Pons (tissue), 1 donor: ENCODE results near the gene IPO4.

ENCODE experiments used
- DNase-seq: peaks from one replicate; pipeline ENCODE4 v3.0.0-alpha.2; 2016; ENCODE audit warnings: low spot score

The IPO4 gene

GRCh38 chr14:24177041-24177825 is 11.4 kb downstream of the IPO4 start:
- DNase-seq, result no peak

GRCh38 chr14:24176599-24176998 is 12.0 kb downstream of the IPO4 start:
- no peak for DNase-seq

GRCh38 chr14:24172871-24173281 is 15.7 kb downstream of the IPO4 start:
- DNase-seq, result no peak

- DNase-seq, result no peak
These were observed 16.3 kb downstream of the IPO4 start for GRCh38 chr14:24172261-24172860.

- DNase-seq, result peak; percentile 94
These were observed 17.0 kb downstream of the IPO4 start, which contains the start of gene REC8 for GRCh38 chr14:24171422-24172260. TSS of gene REC8 (plus strand) at chr14:24172080. CDS start at chr14:24172553, 473 bp downstream.

- no peak for DNase-seq
These were observed 21.0 kb downstream of the IPO4 start for GRCh38 chr14:24167469-24168114.

- DNase-seq, result no peak
These were observed 22.8 kb downstream of the IPO4 start for GRCh38 chr14:24165785-24166184.

- DNase-seq, result no peak
These were observed 24.1 kb downstream of the IPO4 start for GRCh38 chr14:24164518-24164991.

- DNase-seq, result no peak
These were observed 26.5 kb downstream of the IPO4 start for GRCh38 chr14:24162093-24162492.

GRCh38 chr14:24160850-24161804 is 27.5 kb downstream of the IPO4 start, which contains the start of gene IRF9:
TSS of gene IRF9 (plus strand) at chr14:24161265. CDS start at chr14:24162145, 880 bp downstream.
- DNase-seq, result peak; percentile 96

- no peak for DNase-seq
These were observed 28.1 kb downstream of the IPO4 start for GRCh38 chr14:24160499-24160849.

GRCh38 chr14:24159777-24160498 is 28.7 kb downstream of the IPO4 start:
- no peak for DNase-seq

- no peak for DNase-seq
These were observed 31.3 kb downstream of the IPO4 start for GRCh38 chr14:24157331-24157730.

GRCh38 chr14:24156840-24157239 is 31.8 kb downstream of the IPO4 start:
- no peak for DNase-seq

- DNase-seq, result no peak
These were observed 33.5 kb downstream of the IPO4 start for GRCh38 chr14:24155100-24155499.

GRCh38 chr14:24151404-24152080 is 37.1 kb downstream of the IPO4 start:
- DNase-seq, result no peak

- no peak for DNase-seq
These were observed 37.6 kb downstream of the IPO4 start for GRCh38 chr14:24150993-24151392.

GRCh38 chr14:24150567-24150966 is 38.0 kb downstream of the IPO4 start:
- DNase-seq, result no peak

- DNase-seq, result no peak
These were observed 38.6 kb downstream of the IPO4 start for GRCh38 chr14:24150061-24150460.
